ENCODE data around the gene DDHD1.
A peak's percentile ranks its signal among the peaks of the same experiment; 100 is the strongest.
"Not testable (repeated sequence)": the region's sequence is repeated elsewhere in the genome, so short reads cannot be mapped to it uniquely, and the experiment has no call there.

DDHD1 gene

DNA sequence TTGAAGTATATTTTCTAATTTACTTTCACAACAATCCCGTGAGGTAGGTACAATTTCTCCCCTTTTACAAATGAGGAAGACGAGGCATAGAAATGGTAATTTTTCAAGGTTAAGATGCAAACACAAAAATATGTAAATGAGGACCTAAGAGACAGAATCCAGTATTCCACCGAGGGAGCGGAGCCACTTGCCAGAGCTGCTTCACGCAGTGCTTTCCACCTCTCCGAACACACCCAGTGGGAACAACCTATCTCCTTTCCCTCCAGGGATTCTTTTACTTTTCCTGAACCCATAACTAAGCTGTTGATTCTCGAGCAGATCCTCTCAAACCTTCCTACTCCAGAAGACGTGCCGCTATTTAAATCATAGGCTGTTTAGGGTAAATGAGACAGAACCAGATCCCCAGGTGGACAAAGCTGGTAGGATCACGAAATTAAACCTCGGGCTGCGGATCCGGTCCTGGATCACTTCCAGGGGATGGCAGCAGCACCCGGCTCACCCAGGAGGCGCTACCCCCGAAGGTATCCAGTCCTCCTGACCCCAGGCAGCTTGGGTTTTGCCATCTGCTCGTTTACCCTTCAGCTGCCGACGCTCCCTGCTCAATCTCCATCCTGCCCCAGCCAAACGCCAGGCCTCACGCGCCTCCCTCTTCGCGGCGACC lies 1.5 kb downstream of the DDHD1 start:
- peak in 4 of 5 donors; percentile 25 to 38 (median 34) for DNase-seq

DNA sequence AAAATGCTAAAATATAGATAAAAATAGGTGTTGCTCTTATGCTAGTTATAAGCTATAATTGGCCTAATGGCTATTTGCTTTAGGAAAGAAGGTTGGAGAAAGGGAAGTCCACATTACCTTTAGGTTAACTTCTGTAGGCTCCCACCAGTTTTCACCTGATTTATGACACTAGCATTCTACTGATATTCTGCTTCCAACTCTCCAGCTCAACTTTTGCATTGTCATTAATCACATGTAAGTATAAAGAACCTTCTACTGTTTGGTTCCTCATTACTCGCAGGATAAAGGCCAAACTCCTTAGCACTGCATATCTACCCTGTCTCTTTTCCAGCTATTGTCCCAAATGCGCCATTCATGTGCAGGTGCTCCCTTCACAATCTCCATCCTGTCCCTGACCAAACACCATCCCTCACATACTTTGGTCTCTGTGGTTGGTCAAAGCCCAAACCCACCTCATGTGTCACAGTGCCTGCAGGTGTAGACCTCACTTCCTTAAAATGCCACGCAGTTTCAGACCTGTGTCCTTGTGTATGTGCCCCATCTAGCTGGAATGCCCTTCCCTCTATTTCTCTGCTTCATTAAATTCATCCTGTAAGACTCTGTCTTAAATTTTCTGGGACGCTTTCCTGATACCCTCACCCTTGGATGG lies 3.3 kb downstream of the DDHD1 start:
- DNase-seq, result no peak

DNA sequence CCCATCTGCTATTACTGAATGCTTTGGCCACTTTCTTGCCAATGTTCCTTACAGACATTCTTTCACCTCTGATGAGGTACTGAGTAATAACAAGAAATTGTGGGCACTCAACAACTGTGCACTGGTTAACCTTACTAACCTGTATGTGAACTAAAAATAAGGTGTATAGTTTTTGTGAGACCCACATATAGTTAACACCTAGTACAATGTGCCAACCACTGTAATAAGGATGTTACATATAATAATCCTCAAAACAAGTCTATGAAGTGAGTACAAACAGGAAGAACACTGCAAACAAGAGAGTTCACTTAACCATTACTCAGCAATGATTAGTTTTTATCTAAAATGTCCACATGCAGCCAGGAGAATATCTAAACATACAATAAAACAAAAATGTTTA lies 4.5 kb downstream of the DDHD1 start:
- DNase-seq, result peak in 1 of 5 donors; percentile 70

DNA sequence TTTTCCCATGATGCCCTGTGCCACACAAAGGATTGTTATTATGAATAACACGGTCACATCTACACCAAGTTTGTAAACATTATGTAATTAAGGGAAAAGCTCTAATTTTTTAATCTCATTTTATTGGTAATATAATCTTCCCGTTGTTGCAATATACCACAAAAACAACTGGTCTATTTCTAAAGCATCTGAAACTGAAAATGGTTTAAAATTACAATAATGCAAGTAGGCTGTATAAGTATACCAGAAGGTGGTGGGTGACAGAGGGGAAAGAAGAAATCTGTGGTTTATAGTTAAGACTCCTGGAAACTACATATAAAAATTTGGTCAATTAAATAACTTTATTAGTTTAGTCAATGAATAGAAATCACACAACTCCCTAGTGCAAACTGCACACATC lies 5.2 kb downstream of the DDHD1 start:
- DNase-seq, result no peak

DNA sequence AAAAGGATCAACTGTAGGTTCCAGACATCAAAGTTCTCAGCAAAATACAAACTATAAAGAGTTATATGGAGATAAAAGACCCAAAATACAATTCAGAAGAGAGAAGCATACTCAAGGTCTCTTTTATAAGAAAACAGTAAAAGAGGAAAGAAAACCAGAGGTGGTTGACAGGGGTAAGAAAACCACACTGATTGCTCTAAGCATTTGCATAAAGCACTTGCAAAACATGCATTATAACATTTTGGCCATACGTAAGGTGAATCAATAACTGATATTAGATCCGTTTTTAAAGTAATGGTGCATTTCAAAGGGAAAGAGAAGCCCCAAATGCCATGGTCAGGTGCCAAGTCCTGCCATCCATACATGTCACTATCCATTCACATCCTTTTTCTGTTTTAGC lies 5.9 kb downstream of the DDHD1 start:
- DNase-seq, result no peak

DNA sequence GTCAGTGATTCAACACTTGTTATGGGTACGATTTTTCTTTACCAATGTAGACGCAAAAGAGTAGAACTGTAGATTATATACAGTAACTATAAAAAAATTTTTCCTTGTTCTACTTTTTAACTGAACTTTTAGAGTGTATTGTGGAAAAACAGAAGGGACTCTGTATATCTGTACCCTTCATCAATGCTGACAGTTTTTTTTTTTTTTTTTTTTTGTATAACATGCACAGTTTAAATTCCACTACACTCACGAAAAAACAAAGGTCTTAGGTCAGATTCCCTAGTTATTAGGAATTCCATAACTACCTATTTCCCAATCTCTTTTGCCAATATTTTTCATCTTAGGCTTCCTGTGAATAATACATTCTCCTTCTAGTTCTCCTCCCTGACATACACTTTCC lies 6.4 kb downstream of the DDHD1 start:
- DNase-seq, result no peak

DNA sequence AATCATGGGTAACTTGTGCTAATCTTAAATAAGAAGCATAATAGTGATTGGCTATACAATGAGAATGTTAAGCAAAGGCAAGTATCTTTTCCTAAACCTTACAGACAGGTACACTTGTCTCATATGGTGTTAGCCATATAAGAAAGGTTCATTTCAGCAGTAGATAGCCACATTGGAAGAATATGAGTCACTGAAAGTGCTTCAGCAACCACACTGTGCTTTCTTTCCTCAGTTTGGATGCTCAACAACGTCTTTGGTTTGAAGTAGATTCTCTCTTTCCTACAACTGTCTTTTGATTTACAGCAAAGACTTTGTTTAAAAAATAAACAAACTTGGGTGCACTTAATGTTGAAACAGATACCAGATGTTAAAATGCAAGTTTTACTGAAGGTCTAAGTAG lies 8.9 kb downstream of the DDHD1 start:
- peak in 1 of 5 donors; percentile 81 for DNase-seq

DNA sequence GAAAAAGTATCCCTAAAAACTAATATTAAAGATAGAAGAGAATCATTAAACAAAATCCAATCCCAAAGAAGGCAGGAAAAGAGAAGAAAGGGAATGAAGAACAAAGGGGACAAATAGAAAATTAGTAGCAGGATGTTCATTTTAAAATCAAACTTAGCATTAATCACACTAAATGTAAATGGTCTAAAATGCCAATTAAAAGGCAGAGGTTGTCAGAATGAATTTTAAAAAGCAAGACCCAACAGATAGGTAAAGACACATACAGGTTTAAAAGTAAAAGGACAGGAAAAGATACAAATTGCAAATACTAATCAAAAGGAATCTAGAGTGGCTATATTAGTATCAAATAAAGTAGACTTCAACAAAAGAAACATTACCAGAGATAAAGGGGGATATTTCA lies 12.5 kb downstream of the DDHD1 start:
- DNase-seq, result no peak

DNA sequence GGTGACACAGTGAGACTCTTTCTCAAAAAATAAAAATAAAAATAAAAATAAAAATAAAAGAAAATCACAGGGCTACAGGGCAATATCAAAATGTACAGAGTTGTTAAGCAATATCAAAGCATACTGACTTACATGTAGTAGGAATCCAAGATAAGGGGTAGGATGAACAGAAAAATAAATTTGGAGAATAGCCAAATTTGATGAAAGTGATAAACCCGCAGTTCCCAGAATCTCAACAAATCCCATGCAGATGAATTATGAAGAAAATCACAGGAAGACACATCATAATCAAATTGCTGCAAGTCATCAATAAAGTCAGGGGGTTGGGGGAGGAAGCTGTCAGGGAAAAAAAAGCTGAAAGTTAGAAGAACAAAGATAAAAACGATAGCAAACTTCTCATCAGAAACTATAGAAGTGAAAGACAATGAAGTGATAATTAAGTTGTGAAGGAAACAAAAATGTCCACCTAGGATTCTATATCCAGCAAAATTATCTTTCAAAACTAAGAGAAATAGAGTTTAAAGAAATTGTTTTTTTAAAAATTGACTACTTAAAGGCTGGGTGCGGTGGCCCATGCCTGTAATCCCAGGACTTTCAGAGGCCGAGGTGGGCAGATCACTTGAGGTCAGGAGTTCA lies 15.4 kb downstream of the DDHD1 start:
- DNase-seq, result no peak

DNA sequence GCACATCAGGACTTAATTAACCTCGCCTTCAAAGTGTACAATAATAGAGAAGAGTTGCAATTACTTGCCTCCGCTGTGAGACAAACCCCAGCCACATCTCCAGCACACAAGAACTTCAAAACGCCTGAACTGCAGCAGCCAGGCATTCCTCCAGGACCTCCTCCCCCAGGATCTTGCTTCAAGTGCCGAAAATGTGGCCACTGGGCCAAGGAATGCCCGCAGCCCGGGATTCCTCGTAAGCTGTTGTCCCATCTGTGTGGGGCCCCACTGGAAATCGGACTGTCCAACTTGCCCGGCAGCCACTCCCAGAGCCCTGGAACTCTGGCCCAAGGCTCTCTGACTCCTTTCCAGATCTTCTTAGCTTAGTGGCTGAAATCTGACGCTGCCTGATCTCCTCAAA lies 22.6 kb downstream of the DDHD1 start:
- not testable (repeated sequence) for DNase-seq

DNA sequence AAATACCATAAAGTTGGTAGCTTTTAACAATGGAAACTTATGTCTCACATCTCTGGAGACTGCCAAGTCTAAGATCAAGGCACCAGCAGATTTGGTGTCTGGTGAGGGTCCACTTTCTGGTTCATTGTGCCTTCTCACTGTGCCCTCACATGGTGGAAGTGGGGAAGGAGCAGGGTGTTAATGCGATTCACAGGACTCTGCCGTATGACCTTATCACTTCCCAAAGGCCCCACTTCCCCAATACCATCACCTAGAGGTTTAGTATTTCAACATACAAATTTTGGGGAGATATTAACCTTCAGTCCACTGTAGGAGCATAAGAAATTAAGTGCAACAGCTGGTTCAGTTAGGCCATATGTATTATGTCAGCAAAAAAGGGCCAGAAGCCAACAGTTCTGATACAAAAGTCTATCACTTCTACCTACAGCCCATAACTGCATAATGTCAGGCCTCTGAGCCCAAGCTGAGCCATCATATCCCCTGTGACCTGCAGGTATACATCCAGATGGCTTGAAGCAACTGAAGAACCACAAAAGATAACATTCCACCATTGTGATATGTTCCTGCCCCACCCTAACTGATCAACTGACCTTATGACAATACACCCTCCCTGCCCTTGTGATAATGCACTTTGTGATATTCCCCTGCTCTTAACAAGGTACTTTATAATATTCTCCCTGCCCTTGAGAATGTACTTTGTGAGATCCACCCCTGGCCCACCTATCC lies 24.7 kb downstream of the DDHD1 start:
- no peak for DNase-seq

DNA sequence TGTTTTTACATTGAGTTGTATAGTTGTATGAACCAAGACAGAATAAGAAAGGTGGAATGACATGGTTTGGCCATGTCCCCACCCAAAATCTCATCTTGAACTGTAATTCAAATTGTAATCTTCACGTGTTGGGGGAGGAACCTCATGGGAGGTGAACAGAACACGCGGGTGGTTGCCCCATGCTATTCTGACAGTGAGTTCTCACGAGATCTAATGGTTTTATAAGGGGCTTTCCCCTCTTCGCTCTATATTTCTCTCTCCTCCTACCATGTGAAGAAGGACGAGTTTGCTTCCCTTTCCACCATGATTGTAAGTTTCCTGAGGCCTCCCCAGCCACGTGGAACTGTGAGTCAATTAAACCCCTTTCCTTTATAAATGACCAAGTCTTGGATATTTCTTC lies 25.3 kb downstream of the DDHD1 start:
- DNase-seq, result no peak

DNA sequence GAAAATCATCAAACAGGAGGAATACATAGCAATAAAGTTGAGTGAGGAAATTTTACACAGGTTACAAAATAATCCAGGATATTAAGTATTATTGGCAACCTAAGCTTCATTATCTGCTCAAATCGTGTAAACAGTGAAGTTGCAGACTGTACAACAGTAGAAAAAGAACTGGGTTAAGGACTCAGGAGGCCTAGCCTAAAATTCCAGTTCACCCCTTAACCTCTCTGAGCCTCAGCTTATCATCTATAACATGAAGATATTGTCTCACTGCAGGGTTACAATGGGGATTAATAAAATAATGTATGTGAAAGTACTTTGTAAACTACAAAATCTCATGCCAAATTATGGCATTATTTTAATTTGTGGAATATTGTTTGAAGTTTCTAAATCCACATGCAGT lies 26.0 kb downstream of the DDHD1 start:
- DNase-seq, result no peak

DNA sequence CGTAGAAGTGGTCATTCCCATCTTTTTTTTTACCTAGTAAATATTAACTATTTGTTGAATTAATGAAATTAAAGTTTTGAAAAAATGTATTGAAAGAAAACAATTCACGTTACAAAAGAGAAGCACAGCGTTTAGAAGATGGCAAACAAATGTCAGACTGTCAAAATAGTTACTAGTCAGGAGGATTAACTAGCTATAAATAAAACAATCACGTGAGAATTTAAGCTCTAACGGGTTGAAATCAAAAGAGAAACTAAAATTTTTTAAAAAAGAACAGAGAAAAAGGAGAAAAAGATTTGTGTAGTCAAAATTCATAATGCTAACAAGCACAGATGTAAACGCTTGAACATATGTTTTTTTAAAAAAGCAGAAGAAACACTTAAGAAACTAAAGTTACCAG lies 26.4 kb downstream of the DDHD1 start:
- DNase-seq, result no peak

DNA sequence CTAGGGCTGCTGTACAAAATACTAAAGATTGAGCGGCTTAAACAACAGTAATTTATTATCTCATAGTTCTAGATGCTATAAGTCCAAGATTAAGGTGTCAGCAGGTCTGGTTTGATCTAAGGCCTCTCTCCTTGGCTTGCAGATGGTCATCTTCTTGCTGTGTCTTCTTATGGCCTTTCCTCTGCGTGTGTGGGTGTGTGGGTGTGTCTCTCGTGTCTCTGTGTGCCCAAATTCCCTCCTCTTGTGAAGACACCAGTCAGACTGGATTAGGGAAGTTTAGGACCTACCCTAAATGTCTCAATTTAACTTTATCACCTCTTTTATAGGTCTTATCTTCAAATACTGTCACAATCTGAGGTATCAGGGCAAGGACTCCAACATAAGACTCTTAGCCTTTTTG lies 28.3 kb downstream of the DDHD1 start:
- no peak for DNase-seq

DNA sequence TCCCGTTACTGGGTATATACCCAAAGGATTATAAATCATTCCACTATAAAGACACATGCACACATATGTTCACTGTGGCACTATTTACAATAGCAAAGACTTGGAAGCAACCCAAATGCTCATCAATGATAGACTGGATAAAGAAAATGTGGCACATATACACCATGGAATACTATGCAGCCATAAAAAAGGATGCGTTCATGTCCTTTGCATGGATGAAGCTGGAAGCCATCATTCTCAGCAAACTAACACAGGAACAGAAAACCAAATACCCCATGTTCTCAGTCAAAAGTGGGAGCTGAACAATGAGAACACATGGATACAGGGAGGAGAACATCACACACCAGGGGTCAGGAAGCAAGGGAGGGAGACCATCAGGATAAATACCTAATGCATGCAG lies 31.7 kb downstream of the DDHD1 start:
- DNase-seq, result not testable (repeated sequence)

DNA sequence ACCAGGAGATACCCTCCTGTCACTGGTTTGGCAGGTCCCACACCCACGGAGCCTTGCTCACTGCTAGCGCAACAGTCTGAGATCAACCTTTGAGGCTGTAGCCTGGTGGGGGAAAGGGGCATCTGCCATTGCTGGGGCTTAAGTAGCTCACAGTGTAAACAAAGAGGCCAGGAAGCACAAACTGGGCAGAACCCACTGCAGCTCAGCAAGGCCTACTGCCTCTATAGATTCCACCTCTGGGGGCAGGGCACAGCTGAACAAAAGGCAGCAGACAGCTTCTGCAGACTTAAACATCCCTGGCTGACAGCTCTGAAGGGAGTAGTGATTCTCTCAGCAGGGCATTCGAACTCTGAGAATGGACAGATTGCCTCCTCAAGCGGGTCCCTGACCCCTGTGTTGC lies 35.6 kb downstream of the DDHD1 start:
- not testable (repeated sequence) for DNase-seq

DNA sequence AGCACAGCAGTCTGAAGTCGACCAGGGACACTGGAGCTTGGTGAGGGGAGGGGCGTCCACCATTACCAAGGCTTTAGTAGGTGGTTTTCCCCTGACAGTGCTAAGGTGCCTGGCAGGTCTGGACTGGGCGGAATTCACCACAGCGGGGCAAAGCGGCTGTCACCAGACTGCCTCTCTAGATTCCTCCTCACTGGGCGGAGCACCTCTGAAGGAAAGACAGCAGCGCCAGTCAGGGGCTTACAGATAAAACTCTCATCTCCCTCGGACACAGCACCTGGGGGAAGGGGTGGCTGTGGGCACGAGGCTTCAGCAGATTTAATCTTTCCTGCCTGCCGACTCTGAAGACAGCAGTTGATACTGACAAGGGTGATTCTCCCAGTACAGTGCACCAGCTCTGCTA lies 39.1 kb downstream of the DDHD1 start:
- DNase-seq, result no peak

DNA sequence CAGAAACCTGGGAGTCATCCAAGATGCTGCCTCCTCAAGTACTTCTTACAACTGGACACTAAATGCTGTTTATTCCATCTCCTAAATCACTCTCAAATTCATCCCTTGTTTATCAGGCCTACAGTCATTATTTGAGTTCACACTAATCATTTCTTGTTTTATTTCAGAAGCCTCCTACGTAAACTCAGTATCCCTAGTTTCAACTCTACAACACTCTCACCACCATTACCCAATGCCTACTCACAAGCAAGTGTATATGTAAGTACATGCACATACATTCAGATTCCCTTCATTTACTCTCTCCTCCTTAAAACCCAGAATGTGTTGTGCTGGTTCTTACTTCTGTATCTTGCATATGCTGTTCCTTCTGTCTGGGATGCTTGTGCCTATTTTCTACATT lies 43.0 kb downstream of the DDHD1 start:
- DNase-seq, result peak in 1 of 5 donors; percentile 45

DNA sequence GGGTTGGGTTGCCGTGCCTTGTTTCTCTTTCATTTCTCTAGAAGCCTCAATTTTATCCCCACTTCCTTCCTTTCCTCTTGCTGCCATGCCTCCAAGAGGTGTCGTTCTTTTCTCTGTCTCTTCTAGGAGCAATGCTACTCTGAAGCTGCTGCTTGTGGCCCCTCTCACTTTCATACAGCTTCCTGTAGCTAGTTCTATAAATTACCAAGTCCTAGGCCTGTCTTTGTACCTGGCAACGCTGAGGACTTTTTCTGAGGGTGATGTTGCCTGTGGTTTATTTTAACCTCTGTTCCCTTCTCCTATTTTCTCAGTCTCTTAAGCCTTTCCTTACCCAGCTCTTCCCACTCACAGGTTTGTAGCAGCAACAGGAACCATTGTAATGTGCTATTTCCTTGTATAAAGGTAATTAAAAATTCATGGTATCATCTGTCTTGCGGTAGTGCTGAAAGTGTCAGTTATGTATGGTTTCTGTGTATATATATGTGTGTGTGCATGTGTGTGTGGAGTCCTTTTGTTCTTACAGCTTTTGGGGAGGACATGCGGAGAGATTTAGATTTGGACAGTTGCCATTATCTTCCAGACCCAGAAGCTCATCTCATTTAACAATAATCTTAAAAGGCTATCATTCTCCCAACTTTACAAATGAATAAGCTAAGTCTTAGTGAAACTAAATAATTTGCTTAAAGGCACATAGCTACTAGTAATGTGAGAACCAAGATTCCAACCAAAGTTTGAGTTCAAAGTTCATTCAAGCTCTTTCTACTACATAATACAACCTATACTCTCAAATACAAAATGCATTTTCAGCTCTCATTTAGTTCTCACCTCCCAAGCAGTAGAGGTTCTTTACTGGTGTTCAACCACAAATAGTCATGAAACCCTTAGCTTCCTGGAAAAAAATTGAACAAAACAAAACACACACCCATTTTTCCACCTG lies 43.8 kb downstream of the DDHD1 start:
- DNase-seq, result peak in 4 of 5 donors; percentile 10 to 91 (median 36)

DNA sequence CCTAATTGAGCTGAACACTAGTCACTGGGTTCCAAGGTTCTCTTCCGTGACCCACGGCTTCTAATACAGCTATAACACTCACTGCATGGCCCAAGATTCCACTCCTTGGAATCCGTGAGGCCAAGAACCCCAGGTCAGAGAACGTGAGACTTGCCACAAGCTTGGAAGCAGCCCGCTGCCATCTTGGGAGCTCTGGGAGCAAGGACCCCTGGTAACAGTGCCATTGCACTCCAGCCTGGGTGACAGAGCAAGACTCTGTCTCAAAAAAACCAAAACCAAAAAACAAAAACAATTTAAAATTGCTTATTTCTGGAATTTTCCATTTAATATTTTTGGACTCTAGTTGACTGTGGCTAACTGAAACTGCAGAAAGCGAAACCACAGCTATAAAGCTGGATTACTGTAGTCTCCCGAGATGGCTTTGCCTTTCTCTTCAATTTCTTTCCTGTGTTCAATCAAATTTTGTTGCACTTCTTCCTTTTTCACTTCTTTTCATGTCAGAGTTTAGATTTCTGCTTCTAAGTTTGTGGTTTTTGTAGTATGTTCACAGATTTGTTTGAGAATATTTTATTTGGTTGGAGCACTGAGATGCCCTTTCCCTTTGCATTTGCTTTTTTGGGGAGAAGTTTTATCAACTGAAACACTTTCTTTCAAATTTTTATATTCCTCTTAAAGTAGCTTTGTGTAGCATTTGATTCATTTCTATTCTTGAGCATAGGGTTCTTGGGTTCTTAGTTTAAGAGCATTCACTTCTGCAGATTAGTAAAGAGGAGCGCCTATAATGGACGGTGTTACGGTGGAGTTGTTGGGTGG lies 44.6 kb downstream of the DDHD1 start:
- DNase-seq, result no peak

DNA sequence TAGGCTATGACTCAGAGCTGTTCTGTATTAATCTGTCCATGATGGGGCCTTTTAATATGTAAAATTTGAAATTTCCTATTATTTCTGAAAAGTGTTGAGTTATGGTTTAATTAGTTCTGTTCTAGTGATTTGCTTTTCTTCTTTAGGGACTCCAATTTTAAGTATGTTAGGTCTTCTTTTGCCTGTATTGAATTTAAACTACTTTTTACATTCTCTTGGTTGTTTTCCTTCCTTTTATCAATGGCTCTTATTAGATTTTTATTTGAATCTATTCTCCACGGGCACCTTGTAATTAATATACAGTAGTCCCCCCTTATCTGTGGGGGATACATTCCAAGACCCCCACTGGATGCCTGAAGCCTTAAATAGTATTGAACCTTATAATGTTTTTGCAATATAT lies 46.4 kb downstream of the DDHD1 start:
- no peak for DNase-seq

All from T-helper 1 cell (primary cell).